Occipital lobe (tissue), 2 donors: ENCODE results near the gene PDLIM5. TPM values are rescaled to one million over a fixed set of nuclear protein-coding genes. Genes with fewer than 3 reads are reported as not detected.
"Not testable (repeated sequence)": the region's sequence is repeated elsewhere in the genome, so short reads cannot be mapped to it uniquely, and the experiment has no call there.

Source experiments
- DNase-seq: peaks from one replicate; lab custom pipeline; 2025; lab: John Stamatoyannopoulos, UW
- total RNA-seq: library from RNA; depleted of rRNA; stranded (reverse); fragments of >200 nt; gene quantifications from one replicate; pipeline ENCODE4 v1.2.3, GENCODE V29; 2014

The PDLIM5 gene
- total RNA-seq, 1 donor from 2014 or later, result 27.1 TPM

- DNase-seq, result no peak
Observed at GRCh38 chr4:94649381-94650133, 197.8 kb downstream of the PDLIM5 start.

- DNase-seq, result no peak
Observed at GRCh38 chr4:94650134-94650495, 198.4 kb downstream of the PDLIM5 start.

- no peak for DNase-seq
Observed at GRCh38 chr4:94650690-94651089, 198.9 kb downstream of the PDLIM5 start.

- DNase-seq, result no peak
Observed at GRCh38 chr4:94653095-94653649, 201.4 kb downstream of the PDLIM5 start.

- no peak for DNase-seq
Observed at GRCh38 chr4:94653984-94654609, 202.4 kb downstream of the PDLIM5 start.

- no peak for DNase-seq
Observed at GRCh38 chr4:94654714-94655113, 203.0 kb downstream of the PDLIM5 start.

GRCh38 chr4:94660614-94661013, 208.9 kb downstream of the PDLIM5 start:
- DNase-seq, result no peak

GRCh38 chr4:94665021-94665420, 213.3 kb downstream of the PDLIM5 start:
- not testable (repeated sequence) for DNase-seq

GRCh38 chr4:94665500-94666404, 214.0 kb downstream of the PDLIM5 start:
- no peak for DNase-seq

- no peak for DNase-seq
Observed at GRCh38 chr4:94668724-94669123, 217.0 kb downstream of the PDLIM5 start.

GRCh38 chr4:94669672-94670664, 218.2 kb downstream of the PDLIM5 start:
- DNase-seq, result no peak

GRCh38 chr4:94671113-94671512, 219.4 kb downstream of the PDLIM5 start:
- no peak for DNase-seq

GRCh38 chr4:94673961-94674360, 222.2 kb downstream of the PDLIM5 start:
- no peak for DNase-seq

- DNase-seq, result no peak
Observed at GRCh38 chr4:94676970-94677369, 225.2 kb downstream of the PDLIM5 start.

GRCh38 chr4:94678896-94679295, 227.2 kb downstream of the PDLIM5 start:
- no peak for DNase-seq

- DNase-seq, result no peak
Observed at GRCh38 chr4:94680176-94680862, 228.6 kb downstream of the PDLIM5 start.

- DNase-seq, result no peak
Observed at GRCh38 chr4:94686086-94686485, 234.3 kb downstream of the PDLIM5 start.

- DNase-seq, result no peak
Observed at GRCh38 chr4:94689155-94689860, 237.6 kb downstream of the PDLIM5 start.

- no peak for DNase-seq
Observed at GRCh38 chr4:94690851-94691254, 239.1 kb downstream of the PDLIM5 start.
